T-helper 2 cell (primary cell): ENCODE measurements around the gene CPOX.

ENCODE experiments used
- DNase-seq, 5 experiments: peaks; one replicate each; pipeline versions ENCODE4 v3.0.0 to v3.0.0-alpha.2; 2012 to 2022

The CPOX gene

DNA sequence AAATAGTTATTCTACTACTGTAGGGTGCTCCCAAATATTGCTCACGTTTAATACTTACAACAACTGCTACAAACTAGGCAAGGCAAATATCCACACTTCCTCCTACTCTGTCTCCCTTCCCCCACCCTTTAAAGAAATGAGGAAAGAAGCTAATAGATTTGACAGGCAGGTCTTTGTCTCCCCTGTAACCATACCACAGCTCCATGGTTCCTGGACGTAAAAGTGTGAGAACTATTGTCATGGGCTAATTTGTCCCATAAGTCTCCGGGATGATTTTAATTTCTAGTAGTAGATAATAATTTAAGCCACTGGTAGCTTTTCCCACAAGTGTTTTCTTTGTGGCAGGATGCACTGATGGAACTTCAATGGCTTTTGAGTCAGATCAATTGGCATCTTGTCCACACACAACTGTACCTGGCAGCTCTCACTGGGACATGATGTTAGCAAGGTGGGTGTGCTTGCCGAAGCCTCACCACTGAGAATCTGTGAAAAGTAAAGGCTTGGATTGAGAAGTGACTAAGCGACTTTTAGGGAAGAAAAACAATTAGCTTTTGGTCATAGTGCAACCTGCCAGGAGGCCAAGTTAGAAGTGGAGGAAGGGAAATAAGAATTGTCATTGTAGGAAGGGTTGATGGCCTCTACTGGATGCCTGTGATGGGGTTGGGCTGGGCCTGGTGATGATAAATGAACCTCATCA is 1.4 kb upstream of the CPOX start:
- DNase-seq: no peak

DNA sequence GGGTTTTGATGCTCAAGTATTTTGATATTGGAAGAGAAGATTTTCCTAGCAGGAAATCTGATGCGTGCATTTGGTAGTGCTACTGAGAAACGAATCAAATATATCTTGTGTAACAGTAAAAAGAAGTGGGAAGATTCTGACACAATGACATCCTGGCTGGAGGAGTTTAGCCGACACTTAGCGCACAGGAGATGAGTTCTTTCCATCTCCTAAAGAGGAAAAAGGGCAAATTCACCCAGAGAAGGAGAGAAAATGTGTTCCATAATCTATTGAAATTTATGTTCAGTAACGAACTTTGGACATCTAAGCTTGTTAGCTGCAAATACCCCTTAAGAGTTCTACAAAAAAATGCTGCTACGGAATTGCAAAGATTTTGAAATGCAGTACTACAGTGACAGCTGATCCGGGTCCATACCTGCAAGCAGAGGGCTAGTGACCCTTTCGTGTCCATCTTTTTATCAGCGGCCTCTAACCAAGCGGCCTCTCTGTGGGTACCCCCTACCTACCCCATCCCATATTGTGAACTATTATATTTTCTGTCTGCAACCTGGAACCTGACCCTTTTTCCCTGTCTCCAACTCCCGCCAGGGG is 971 bp downstream of the CPOX start:
- DNase-seq: no peak

DNA sequence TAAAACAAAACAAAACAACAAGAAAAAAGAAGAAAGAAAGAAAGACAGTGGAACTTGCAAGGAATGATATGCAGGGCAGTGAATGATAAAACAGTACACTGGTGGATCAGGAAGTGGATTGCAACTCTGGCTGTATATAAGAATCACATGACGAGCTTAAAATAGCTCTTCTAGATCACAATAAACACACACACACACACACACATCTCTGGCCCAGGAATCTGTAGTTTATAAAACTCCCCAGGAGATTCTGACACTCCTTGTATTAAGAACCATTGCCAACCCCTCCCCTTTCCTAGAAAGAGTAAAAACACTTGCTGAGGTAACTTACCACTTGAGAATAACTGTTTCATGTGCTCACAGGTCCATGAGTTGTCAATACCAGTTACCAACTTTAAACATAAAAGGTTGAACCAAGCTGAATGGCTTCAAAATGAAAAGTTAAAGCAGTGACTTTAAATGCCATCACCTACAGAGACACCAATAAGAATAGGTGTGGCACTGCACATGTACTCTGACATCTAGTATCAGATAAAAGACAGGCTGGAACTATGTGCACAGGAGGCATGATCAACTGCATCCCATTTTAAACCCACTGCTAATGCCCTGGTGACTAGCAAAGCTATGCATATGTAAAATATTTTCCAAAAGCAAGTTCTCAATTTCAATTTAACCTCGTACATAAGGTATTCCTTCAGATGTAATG is 3.9 kb downstream of the CPOX start:
- peak in 1 of 5 experiments; percentile 23 for DNase-seq

DNA sequence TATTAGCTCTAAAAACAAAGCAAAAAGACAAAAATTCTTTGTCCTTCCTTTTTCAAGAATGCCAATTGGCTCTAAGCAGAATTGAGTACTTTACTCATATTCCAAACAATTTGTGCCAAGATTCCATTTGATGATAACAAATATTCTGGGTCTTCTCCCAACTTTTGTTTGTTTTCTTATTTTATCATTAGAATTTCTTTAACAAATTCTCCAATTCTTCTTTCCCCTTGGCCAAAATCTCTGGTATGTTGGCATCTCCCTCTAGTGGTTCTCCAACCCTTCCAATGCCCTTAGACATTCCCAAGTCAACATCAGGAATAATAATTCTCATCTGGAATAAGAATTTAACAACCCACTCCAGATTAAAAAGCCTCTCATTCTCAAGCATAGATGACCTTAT is 5.3 kb downstream of the CPOX start:
- no peak for DNase-seq

DNA sequence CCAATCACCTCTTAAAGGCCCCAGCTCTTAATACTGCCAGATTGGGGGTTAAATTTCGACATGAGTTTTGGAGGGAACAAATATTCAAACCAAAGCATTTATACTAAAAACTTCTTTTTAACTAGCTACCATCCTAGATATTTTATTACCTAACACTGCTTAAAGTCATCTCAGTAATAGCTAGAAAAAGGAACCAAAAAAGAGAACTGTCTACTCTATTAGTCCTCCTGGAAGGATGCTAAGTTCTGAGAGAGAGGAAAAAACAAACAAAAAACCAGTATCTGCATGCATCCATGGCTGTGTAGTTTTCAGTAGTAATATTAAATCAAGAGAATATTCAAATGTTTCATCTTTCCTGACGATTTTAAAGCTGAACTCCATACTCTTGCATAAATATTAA is 5.8 kb downstream of the CPOX start:
- no peak for DNase-seq

DNA sequence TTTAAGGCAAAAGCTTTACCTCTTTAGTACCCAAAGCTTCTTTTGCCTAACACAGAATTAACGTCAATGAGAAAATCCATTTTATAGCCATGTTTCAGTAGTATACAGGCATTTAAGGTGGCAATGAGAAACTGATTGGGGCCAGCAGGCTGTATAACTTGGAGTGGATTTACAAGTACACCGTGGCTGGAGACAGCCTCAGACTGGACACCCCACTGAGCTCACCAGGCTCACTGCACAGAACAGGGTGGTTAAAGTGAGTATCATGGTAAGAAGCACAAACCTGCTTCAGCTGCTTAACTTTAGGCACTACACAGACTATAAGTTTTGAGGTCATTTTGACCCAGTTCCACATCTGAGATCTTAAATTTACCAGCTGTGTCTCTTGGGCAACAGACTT is 8.9 kb downstream of the CPOX start:
- DNase-seq: no peak

DNA sequence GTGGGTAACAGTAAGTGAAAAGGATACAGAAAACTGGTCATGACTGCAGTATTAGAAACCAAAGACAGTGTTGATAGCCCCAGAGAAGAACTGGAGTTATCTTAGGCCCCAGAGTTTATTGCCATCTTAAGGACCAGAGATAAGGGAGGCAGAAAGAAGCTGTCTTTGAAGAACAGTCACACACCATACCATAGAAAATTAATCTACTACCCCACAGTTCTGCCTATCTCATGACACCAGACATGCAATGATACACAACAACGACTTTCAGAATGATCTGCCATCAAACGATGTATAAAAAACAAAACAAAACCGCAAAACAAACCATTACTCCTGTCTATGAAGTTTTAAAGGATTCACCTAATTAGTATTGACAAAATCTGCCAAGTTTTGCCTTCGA is 9.6 kb downstream of the CPOX start:
- DNase-seq: no peak

DNA sequence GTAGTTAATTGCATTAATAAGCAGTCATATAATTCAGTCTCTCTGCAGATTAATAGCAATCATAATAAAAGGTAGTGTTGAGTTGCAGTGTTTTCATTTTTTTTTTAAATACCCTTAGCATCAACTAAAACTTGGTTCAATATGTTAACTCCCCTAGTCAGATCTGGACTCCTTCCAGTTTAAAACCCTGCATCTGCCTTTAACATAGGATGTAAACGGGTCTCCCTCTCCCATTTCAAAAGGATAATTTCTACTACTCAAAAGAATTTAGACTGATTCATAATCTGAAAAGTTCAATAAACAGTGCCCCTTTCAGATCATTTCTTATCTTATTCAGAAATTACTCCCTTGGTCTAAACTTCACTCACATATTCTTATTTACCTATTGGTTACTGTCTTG is 11.4 kb downstream of the CPOX start:
- no peak for DNase-seq

DNA sequence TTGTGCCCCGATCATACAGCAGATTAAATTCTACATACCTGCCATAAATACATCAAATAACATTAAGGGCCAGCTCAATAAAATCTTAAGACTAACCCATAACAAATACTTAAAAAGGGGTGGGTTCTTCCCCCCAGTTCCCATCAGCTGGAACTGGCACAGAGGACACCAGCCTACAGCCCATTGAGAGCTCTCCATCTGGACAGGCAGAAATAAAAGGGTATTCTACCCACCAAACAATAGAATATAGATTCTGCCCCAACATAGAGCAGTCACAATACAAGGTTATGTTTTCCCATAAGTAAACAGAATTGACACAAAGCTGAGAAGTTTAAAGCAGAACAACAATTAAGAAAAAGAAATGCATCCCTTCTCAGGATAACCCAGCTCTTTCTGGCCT is 11.9 kb downstream of the CPOX start:
- DNase-seq: no peak

DNA sequence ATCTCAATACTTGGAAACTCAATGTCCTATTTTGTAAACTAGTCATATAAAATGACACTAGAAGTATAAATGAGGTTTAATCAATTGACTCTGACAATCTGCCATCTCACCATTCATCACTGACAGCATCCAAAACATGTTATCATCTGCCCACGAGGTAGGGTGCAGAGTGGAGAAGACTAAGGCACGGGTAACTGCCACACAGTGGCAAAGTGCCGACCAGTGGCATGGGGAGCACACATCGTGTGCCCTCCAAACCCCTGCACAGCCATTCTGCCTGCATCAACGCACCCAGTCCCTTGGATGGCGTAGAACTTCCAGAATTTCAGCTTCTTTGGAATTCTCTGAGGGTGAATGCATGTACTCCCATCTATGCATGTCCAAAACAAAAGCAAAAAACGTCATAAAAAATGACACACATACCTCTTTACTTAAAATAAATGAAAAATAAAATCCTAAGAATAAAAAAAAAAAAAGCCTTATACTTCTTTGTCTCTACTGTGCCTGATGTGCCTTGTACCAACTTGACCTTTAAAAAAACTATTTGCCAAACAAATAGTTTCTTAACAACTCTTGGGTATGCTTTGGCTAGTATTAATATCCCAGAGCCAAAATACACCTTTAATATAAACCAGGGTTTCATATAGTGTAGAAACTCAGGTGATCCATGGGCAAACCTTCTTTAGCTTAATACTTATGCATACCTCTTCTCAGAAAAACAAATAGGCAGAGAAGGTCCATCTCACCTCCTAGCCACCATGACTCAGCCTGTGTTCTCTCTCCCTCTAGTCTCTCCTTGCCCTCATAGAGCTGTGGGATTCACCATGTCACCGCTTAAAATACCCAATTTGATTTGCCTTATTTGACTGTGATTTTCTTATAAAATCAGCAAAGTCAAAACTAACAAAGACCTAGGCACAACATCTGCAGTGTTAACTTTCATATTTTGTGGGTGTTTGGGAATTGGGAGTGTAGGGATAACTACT is 12.7 kb downstream of the CPOX start:
- no peak for DNase-seq

DNA sequence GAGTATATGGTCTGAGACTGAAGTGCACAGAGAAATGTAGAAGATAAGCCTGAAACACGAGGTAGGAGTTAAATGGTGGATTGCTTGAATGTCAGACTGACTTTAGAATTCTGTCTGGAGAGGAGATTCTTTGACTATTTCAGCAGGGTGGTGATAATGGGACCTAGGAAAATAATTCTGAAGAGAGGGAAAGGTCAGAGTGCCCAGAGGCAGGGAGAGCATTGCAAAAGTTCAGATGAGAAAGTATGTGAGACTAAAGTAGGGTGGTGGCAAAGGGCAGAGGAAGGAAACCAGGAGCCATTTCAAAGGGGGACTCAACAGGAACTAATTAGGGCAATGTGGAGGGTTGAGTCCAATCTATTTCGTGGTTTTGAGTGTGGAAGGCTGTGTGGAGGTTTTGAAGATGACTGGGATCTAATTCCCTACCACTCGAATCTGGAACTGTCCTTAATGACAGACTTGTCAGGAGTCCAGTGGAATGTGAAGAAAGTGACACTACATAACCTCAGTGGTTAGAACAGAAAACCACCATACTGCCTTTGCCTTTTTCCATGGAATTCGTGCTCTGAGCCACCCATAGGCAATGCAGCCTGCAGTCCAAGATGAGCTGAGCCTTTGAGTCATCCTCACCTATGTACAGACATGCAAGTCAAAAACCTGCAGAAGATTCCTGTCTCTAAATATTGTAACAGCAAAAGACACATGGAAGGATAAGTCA is 16.1 kb downstream of the CPOX start:
- DNase-seq: peak in 1 of 5 experiments; percentile 40

DNA sequence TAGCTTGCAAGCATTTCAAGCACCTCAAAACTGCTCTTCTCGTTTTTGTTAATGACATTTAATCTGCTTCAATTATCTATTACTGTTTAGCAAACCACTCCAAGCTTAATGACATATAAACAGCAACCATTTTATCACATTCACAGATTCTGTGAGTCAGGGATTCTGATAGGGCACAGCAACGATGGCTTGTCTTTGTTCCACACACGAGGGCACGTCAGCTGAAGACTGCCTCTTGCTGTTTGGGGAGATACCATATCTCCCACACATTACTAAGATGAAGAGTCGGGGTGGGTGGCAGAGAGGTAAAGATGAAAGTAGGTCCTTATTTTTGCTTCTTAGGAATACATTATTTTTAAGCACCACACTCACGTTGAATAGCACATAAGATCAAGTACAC is 19.3 kb downstream of the CPOX start:
- DNase-seq: peak in 1 of 5 experiments; percentile 90

DNA sequence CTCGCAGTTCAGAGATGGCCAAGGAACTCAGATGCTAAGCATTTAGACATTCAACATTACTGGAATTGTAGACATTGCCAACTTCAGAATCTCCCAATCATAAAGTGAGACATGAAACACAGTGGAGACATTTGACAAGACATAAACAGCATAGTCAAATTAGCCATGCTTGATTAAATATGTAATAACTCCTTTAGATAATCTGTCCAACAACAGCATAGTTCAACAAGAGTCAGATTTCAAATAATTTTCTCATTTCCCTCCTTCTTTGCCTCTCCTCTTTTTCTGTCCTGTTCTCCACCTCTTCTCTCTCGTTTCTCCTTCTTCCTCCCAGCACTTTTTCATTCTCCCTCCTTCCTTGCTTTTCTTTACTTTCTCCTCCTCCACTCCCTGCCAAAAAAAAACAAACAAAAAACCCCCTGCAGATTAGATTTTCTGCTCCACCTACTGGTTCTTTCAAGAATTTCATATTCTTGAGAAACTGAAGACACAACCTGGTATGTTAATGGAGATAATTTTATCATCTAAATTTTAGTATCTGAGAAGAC is 20.2 kb downstream of the CPOX start:
- DNase-seq: peak in 1 of 5 experiments; percentile 68

DNA sequence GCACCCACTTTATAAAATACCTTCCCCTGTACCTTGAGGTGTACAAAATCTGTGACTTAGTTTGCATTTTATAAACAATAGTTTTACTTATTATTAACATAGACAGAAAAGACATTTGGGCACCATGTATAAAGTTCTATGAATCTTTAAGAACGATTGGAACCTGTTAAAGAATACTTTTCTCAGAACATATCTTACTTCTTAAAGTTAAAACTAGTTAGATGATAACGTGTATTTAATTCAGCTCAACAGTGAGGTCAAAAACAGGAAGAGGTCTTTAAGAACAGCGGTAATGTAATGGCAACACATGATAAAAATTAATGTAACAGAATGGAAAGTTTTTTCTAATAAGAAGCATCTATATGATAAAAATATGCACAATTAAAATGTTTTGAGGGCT is 25.0 kb downstream of the CPOX start:
- no peak for DNase-seq

DNA sequence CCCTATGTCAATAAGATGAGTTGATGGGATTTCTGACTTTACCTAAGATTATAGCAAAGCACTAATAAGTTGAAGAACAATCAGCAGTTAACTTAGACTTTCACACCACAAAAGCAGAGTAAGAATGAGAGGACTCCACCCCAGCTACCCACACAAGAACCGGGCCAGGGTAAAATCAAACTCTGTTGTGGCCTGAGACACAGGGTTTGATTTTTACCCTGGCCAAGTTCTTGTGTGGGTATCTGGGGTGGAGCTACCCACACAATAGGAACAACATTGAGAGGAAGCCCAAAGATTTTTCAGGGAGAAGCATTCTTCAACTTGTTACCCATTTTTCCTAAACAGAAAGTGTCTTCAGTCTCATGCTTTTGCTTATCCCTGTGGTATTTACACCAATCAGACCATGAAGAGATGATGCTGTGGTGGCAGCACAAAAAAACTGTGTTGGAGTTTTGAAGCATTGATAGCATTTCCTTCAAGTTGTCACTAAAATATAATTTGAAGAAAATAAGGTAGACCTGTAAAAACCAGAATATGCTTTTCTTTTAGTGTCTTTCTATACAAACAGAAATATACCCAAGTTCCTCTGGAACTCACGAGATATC is 25.6 kb downstream of the CPOX start:
- DNase-seq: peak in 1 of 5 experiments; percentile 86

DNA sequence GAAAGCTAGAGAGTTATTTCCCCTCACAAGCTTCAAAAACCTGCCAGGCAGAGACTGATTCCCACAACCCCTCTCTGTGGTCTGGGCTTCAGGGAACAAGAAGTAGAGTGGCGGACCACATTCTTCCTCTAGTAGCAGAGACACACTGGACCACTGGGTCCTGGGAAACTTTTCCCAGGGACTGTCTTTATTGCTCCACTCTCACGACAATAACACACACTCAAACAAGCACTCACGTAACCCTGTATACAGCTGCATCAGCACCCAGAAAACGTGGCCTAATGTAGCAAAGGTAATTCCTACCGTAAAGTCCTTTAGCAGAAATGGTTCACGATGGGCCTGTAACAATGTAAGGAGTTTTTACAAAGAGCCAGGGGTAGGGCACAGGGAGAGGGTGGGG is 27.6 kb downstream of the CPOX start:
- DNase-seq: no peak

DNA sequence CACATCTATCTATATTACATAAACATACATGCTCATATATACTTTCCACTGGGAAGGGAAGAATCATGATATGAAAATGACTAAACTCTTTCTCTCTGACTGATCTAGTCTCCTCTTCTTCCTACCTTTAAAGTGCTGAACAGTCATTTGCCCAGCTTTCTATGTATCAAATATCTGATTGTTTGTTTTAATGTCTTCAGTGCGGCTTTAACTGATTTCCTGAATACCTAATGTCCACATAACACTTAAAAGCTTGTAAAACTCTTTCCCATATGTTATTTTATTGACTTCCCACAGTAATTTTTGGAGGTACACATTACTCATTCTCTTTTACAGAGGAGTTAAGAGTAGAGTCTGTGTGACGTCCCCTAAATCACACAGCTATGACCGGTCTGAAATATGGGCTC is 28.2 kb downstream of the CPOX start:
- DNase-seq: peak in 1 of 5 experiments; percentile 59

DNA sequence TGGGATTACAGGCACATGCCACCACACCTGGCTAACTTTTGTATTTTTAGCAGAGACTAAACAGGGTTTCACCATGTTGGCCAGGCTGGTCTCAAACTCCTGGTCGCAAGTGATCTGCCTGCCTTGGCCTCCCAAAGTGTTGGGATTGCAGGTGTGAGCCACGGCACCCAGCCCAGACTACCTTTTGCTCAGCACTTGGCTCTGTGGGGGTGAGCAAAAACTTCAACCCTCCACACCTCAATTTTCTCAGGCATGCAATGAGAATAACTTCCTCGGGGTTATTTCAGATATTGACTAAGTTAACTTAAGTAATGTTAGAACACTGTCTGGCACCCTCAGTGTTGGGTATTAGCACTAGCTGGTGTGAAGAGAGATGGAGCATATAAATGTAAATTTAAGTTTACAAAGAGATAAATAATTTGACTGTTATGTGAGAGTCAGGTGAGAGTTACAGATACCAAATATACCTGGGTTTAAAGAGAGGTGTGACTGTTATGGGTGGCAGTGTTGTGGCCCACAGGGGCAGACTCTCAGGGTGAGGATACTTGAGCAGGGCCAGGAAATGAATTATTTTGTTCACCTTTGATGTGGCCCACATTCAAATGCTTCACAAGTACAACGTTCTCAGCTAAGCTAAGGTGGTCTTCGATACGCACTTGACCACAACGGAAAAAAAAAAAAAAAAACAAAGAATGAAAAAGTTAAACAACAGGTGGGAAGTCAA is 29.0 kb downstream of the CPOX start:
- peak in 3 of 5 experiments; percentile 25 to 77 (median 76) for DNase-seq

DNA sequence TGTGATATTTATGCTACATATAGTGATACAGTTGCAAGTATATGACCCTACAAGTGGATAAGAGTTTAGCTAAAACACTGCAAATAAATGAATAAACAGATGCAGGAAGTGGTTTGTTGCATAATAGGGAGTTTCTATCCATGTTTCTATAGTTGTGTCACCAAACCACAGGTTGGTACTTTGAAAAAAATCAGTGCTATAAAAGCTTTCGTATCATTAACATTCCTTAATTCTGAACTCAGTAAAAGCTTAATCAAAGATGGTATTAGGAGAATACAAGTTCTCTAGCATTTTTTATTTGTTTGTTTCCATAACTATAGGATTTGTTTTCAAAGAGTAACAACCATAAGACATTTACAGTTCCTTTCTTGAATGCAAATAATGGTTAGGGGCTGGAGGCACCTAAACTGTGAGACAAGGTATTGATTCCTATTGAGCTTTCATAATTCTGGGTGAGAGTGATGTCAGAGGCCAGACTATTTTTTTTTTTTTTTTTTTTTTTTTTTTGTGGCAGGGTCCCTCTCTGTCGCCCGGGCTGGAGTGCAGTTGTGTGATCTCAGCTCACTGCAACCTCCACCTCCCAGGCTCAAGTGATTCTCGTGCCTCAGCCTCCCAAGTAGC is 29.6 kb downstream of the CPOX start:
- DNase-seq: peak in 3 of 5 experiments; percentile 22 to 89 (median 74)
